BLaER1 (cell line): ENCODE results near the gene SNED1.
A peak's percentile ranks its signal among the peaks of the same experiment; 100 is the strongest.

Source experiments
- H3K27ac ChIP-seq: shearing (Covaris generic); formaldehyde crosslinking; 2 replicates; pipeline ENCODE4 v1.8.1; 2022
- H3K27me3 ChIP-seq: shearing (Covaris generic); formaldehyde crosslinking; 2 replicates; pipeline ENCODE4 v1.8.1; 2022
- H3K36me3 ChIP-seq: shearing (Covaris generic); formaldehyde crosslinking; 2 replicates; pipeline ENCODE4 v1.8.1; 2022
- H3K4me1 ChIP-seq: shearing (Covaris generic); formaldehyde crosslinking; 2 replicates; pipeline ENCODE4 v1.8.1; 2022
- H3K4me2 ChIP-seq: shearing (Covaris generic); formaldehyde crosslinking; 2 replicates; pipeline ENCODE4 v1.8.1; 2022
- H3K4me3 ChIP-seq: shearing (Covaris generic); formaldehyde crosslinking; 2 replicates; pipeline ENCODE4 v1.8.1; 2022
- H3K9ac ChIP-seq: shearing (Covaris generic); formaldehyde crosslinking; 2 replicates; pipeline ENCODE4 v1.8.1; 2022
- H3K9me3 ChIP-seq: shearing (Covaris generic); formaldehyde crosslinking; 2 replicates; pipeline ENCODE4 v1.8.1; 2022
- H4K20me1 ChIP-seq: shearing (Covaris generic); formaldehyde crosslinking; 2 replicates; pipeline ENCODE4 v1.8.1; 2022
- Cebpa-rat ChIP-seq: shearing (Covaris generic); IDR thresholded peaks from 2 replicates; pipeline ENCODE4 v1.8.1; 2022

Gene SNED1

GRCh38 chr2:240965905-240966456, 32.4 kb upstream of the SNED1 start:
- no peak overlapping the region for H3K4me3 ChIP-seq
- H3K4me2 ChIP-seq: peak overlapping the region; percentile 62; the same call in 1 of the 2 replicates
- no peak overlapping the region for H3K9ac ChIP-seq
- H3K36me3 ChIP-seq: no peaks in the 10 kb centered on the region
- peaks cover 59% of the 10 kb centered on the region for H3K4me1 ChIP-seq
- no peak overlapping the region for H3K27ac ChIP-seq
- TF ChIP-seq Cebpa-rat: no peak
- H4K20me1 ChIP-seq: no peaks in the 10 kb centered on the region
- no peaks in the 10 kb centered on the region; the same call in 1 of the 2 replicates for H3K9me3 ChIP-seq
- no peaks in the 10 kb centered on the region for H3K27me3 ChIP-seq

GRCh38 chr2:240966457-240966905, 31.9 kb upstream of the SNED1 start:
- Histone ChIP-seq H3K27ac (no peak overlapping the region), H4K20me1 (no peaks in the 10 kb centered on the region), H3K9me3 (no peaks in the 10 kb centered on the region; the same call in 1 of the 2 replicates), H3K4me2 (peak overlapping the region; percentile 62), H3K4me1 (peaks cover 54% of the 10 kb centered on the region), H3K36me3 (no peaks in the 10 kb centered on the region), H3K9ac (no peak overlapping the region), H3K4me3 (no peak overlapping the region), H3K27me3 (no peaks in the 10 kb centered on the region)
- no peak for TF ChIP-seq Cebpa-rat

- H3K27me3 ChIP-seq: no peaks in the 10 kb centered on the region
- TF ChIP-seq Cebpa-rat: no peak
- H3K9me3 ChIP-seq: no peaks in the 10 kb centered on the region; the same call in 1 of the 2 replicates
- no peaks in the 10 kb centered on the region for H3K36me3 ChIP-seq
- peaks cover 48% of the 10 kb centered on the region for H3K4me1 ChIP-seq
- H3K9ac ChIP-seq: no peak overlapping the region
- H3K27ac ChIP-seq: no peak overlapping the region
- no peaks in the 10 kb centered on the region for H4K20me1 ChIP-seq
- H3K4me3 ChIP-seq: no peak overlapping the region
- peak overlapping the region; percentile 62 for H3K4me2 ChIP-seq
These were observed 31.3 kb upstream of the SNED1 start for GRCh38 chr2:240966906-240967680.

GRCh38 chr2:240967681-240968621, 30.5 kb upstream of the SNED1 start:
- H3K27ac ChIP-seq: peak overlapping the region; percentile 49; the same call in 1 of the 2 replicates
- peaks cover 40% of the 10 kb centered on the region for H3K4me1 ChIP-seq
- no peaks in the 10 kb centered on the region for H3K27me3 ChIP-seq
- H3K4me3 ChIP-seq: no peak overlapping the region
- peak overlapping the region; percentile 62 for H3K4me2 ChIP-seq
- no peaks in the 10 kb centered on the region for H3K36me3 ChIP-seq
- no peaks in the 10 kb centered on the region; the same call in 1 of the 2 replicates for H3K9me3 ChIP-seq
- no peak for TF ChIP-seq Cebpa-rat
- no peak overlapping the region for H3K9ac ChIP-seq
- no peaks in the 10 kb centered on the region for H4K20me1 ChIP-seq

- H3K4me1 ChIP-seq: peaks cover 37% of the 10 kb centered on the region
- peaks cover 9% of the 10 kb centered on the region for H3K9me3 ChIP-seq
- no peaks in the 10 kb centered on the region for H4K20me1 ChIP-seq
- no peaks in the 10 kb centered on the region for H3K36me3 ChIP-seq
- H3K27ac ChIP-seq: peak overlapping the region; percentile 49
- no peak overlapping the region for H3K4me3 ChIP-seq
- 0 out of 2 replicates have a peak overlapping the region, but pooled peaks have one; percentile 34 for H3K9ac ChIP-seq
- H3K4me2 ChIP-seq: peak overlapping the region; percentile 22; the same call in 1 of the 2 replicates
- no peak for TF ChIP-seq Cebpa-rat
- H3K27me3 ChIP-seq: no peaks in the 10 kb centered on the region
These were observed 29.4 kb upstream of the SNED1 start for GRCh38 chr2:240968731-240969624.

GRCh38 chr2:240970104-240970503, 28.3 kb upstream of the SNED1 start:
- Histone ChIP-seq H3K9me3 (peaks cover 9% of the 10 kb centered on the region), H3K4me1 (peaks cover 47% of the 10 kb centered on the region), H3K4me3 (no peak overlapping the region), H3K9ac (no peak overlapping the region), H3K36me3 (no peaks in the 10 kb centered on the region), H3K27me3 (no peaks in the 10 kb centered on the region), H3K27ac (no peak overlapping the region), H4K20me1 (no peaks in the 10 kb centered on the region), H3K4me2 (no peak overlapping the region)
- no peak for TF ChIP-seq Cebpa-rat

GRCh38 chr2:240970816-240971215, 27.6 kb upstream of the SNED1 start:
- Histone ChIP-seq H3K36me3 (no peaks in the 10 kb centered on the region), H3K4me2 (no peak overlapping the region), H3K9ac (no peak overlapping the region), H3K9me3 (peaks cover 9% of the 10 kb centered on the region), H3K27ac (no peak overlapping the region), H3K4me3 (no peak overlapping the region), H4K20me1 (no peaks in the 10 kb centered on the region), H3K4me1 (peaks cover 48% of the 10 kb centered on the region), H3K27me3 (no peaks in the 10 kb centered on the region)
- TF ChIP-seq Cebpa-rat: no peak

- Histone ChIP-seq H3K9ac (no peak overlapping the region), H3K9me3 (peaks cover 9% of the 10 kb centered on the region), H4K20me1 (no peaks in the 10 kb centered on the region), H3K4me1 (peaks cover 35% of the 10 kb centered on the region), H3K27ac (no peak overlapping the region), H3K27me3 (no peaks in the 10 kb centered on the region), H3K36me3 (no peaks in the 10 kb centered on the region), H3K4me2 (no peak overlapping the region), H3K4me3 (no peak overlapping the region)
- TF ChIP-seq Cebpa-rat: no peak
These were observed 26.2 kb upstream of the SNED1 start for GRCh38 chr2:240972201-240972600.
